HEK293 (cell line): ENCODE data around the gene MRPL20.

Experiments used
- CTCF ChIP-seq: fragments of 450-650 bp; formaldehyde crosslinking; IDR thresholded peaks from 2 replicates; pipeline ENCODE4 v1.5.1; 2016; ENCODE audit warnings: missing biosample characterization, missing genetic modification characterization
- GFI1B ChIP-seq: fragments of 450-650 bp; formaldehyde crosslinking; IDR thresholded peaks from 2 replicates; pipeline ENCODE4 v1.5.1; 2016; ENCODE audit warnings: missing biosample characterization, missing genetic modification characterization
- REST ChIP-seq: fragments of 450-650 bp; formaldehyde crosslinking; IDR thresholded peaks from 2 replicates; pipeline ENCODE4 v1.5.1; 2016; ENCODE audit warnings: missing biosample characterization, missing genetic modification characterization
- SETDB1 ChIP-seq: IDR thresholded peaks from one replicate; pipeline ENCODE4 v1.6.1; 2017; ENCODE audit warnings: mild to moderate bottlenecking, low read length, moderate library complexity, mixed read lengths; ENCODE audit not compliant: insufficient read length
- ZNF24 ChIP-seq: fragments of 450-650 bp; formaldehyde crosslinking; IDR thresholded peaks from 2 replicates; pipeline ENCODE4 v1.5.1; 2016; ENCODE audit warnings: missing biosample characterization, missing genetic modification characterization
- ZNF354C ChIP-seq: fragments of 450-650 bp; formaldehyde crosslinking; IDR thresholded peaks from 2 replicates; pipeline ENCODE4 v1.5.1; 2016; ENCODE audit warnings: missing biosample characterization, missing genetic modification characterization, low read depth, borderline replicate concordance
- ZNF510 ChIP-seq: fragments of 450-650 bp; formaldehyde crosslinking; IDR thresholded peaks from 2 replicates; pipeline ENCODE4 v1.5.1; 2018; ENCODE audit warnings: mild to moderate bottlenecking, missing genetic modification characterization, missing biosample characterization; ENCODE audit not compliant: insufficient replicate concordance
- ZNF560 ChIP-seq: fragments of 450-650 bp; formaldehyde crosslinking; IDR thresholded peaks from 2 replicates; pipeline ENCODE4 v1.5.1; 2017; ENCODE audit warnings: missing biosample characterization, missing genetic modification characterization, borderline replicate concordance
- ZNF580 ChIP-seq: fragments of 450-650 bp; formaldehyde crosslinking; IDR thresholded peaks from 2 replicates; pipeline ENCODE4 v1.5.1; 2016; ENCODE audit warnings: missing biosample characterization, missing genetic modification characterization
- ZNF626 ChIP-seq: fragments of 450-650 bp; sonication (Bioruptor Pico); formaldehyde crosslinking; IDR thresholded peaks from 2 replicates; pipeline ENCODE4 v1.5.1; 2018; ENCODE audit warnings: missing biosample characterization, missing genetic modification characterization, inconsistent platforms
- ZNF660 ChIP-seq: fragments of 450-650 bp; IDR thresholded peaks from 2 replicates; pipeline ENCODE4 v1.5.1; 2018; ENCODE audit warnings: missing biosample characterization, mild to moderate bottlenecking, missing genetic modification characterization

GRCh38 chr1:1359308-1359663 is 47.8 kb downstream of the MRPL20 start:
- no peak for TF ChIP-seq ZNF510 (tag by site-specific recombination)
- no peak for TF ChIP-seq ZNF626 (tag by site-specific recombination)
- no peak for TF ChIP-seq ZNF580 (tag by site-specific recombination)
- no peak for TF ChIP-seq ZNF660
- TF ChIP-seq CTCF (tag by site-specific recombination): no peak
- TF ChIP-seq ZNF560: no peak
- TF ChIP-seq REST (tag by site-specific recombination): no peak
- TF ChIP-seq SETDB1: no peak
- no peak for TF ChIP-seq GFI1B
- TF ChIP-seq ZNF24 (tag by site-specific recombination): no peak
- TF ChIP-seq ZNF354C: no peak
